ENCODE results near the gene PLCD1.

Gene PLCD1

DNA sequence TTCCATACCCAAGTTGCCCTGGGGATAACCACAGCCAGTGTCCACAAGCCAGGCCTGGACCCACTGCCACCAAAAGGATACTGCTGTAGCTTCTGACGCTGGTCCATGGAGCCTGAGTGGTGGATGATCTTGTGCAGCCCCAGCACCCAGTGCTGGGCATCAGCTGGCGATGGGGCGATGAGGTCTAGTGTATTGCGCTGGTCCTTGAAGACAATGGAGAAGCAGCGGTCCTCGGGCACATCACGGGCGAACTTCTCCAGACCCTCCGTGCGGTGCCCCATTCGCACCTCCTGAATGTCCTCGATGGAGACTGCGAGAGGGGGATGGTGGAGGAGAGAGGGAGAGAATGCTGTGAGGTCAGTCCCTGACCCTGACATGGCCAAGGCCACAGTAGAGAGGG lies 13.0 kb downstream of the PLCD1 start:
- DNase-seq: no peak

DNA sequence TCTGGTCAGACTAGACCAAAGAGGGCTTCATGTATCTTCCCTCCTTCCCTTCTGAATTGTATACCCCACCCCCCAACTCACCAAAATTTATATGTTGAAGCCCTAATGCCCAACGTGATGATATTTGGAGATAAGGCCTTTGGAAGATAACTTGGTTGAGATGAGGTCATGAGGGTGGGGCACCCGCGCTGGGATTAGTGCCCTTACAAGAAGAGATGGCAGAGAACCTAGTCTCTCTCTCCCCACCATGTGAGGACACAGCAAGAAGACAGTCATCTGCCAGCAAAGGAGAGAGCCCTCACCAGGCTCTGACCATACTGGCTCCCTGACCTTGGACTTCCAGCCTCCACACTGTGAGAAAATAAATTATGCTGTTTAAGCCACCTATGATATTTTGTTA lies 13.5 kb downstream of the PLCD1 start:
- no peak for DNase-seq

DNA sequence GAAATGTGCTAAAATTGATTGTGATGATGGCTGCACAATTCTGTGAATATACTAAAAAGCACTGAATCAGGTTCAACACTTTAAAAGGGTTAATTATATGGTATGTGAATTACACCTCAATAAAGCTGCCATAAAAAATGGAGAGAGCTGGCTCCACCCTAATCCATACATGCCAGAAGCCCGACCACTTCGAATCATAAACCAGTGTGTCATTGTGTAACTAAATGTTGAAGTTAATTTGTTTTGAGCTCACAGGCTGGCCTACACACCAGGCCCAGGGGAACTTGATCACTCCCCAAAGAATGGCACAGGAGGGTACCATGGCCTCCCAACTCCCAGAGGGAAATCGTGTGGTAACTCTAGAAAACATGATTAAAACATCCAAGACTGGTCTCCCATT lies 14.0 kb downstream of the PLCD1 start:
- DNase-seq: no peak

DNA sequence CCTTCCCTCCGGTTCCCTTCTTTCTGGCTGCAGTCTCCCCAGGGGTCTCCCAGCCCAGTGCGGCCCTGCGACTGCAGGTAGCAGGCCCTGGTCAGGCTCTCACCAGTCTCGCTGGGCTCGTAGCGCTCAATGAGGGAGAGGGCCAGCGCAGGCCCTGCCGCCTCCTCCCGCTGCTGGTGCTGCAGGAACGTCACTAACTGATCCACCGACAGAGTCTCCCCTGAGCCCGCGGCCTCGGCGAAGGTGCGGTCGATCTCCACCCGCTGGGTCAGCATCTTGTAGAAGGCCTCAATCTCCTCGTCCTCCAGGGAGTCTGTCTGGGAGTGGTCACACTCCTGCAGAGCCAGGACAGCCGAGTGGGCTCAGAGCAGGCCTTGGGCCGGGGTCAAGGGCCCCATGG lies 18.3 kb downstream of the PLCD1 start:
- no peak for DNase-seq

DNA sequence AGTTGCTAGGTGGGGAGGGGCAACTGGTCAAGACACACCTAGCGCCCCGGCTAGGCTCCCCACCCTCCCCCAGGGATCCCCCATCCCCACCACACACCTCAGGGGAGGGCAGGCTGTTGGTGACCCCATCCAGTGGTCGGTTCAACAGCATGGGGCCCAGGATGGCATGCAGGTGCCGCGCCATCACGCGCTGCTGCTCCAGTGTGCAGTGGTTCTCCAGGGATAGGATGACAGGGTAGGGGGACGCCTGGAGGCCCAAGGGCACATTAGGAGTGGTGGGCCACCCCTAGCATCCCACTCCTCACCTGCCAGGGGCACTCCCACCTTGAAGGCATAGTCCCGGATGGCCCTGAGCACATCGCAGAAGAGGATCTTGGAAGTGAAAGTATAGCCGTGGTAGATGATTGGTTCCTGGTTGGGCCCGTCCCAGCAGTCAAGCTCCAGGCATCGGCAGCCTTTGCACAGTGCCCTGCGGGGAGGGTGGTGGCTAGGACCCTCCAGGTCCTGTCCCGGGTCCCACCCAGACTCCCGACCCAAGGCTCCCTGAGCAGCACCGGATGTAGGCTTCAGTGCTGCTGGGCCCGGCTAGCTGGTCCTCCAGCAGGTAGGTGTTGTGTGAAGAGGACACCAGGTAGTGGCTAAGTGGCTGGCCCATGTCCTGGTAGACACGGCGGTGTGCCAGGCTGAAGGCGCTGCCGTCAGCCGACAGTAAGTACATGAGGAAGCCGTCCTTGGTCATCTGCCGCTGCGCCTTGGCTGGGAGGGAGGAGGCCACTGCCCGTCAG lies 19.4 kb downstream of the PLCD1 start:
- DNase-seq: no peak

DNA sequence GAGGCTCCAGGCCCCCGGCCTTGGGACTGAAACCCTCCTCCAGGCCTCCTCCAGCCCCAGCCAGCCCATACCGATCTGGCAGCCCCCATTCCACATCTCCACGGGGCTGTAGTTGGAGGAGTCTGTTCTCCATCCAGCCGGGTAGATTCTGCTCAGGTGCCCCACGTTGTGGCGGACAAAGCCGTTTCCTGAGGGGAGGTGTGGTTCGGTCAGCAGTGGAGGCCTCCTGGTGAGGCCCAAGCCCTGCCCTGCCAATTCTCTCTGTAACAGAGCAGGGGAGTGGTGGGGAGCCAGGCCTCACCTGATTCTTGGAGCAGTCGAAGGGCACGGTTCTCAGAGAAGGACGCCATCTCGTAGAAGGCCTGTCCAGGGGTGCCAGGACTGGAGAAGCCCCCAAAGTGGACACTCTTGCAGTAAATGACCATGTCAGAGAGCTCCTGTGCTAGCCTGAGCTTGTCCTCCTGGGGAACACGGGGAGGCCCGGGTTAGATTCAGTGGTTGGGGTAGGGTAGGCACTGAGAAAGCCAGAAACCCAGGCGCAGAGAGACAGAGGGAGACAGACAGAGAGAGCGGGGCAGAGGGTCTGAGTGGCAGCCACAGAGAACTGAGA lies 20.4 kb downstream of the PLCD1 start:
- DNase-seq: no peak

DNA sequence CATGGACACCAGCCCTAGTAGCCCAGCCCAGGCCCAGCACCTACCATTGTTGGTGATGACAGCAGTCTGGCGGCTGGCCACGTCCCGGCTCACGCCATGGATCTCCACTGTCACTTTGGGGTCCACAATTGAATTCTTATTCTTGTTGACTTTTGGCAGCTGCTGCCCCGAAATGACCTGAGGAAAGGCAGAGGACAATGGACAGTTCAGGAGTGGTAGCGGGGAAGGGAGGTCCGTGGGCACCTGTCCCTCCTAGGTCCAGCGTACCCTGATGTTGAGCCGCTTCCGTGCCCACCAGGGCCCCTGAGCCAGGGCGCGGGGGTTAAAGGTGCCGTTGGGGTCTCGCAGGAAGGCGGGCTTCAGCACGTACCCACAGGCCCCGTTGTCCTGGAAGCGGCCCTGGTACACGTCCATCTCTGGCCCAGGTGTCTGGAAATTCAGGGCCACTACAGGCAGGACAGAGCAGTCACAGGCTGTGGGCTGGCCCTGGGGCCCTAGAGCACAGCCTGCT lies 21.2 kb downstream of the PLCD1 start:
- DNase-seq: no peak

DNA sequence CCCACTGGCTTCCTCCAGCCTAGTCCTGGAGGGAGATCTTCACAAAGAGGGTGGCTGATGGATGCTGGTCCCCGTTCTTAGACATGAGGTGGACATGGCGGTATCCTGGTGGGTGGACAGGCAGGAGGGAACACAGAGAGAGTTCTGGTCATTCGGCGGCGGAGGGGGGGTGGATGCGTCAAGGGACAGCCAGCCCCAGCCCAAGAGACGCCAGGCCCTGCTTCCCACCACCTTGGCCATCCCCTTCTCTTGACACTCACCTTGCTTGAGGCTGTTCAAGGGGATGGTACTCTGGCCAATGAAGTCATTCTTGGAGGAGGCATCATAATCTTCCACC lies 21.7 kb downstream of the PLCD1 start:
- DNase-seq: no peak

DNA sequence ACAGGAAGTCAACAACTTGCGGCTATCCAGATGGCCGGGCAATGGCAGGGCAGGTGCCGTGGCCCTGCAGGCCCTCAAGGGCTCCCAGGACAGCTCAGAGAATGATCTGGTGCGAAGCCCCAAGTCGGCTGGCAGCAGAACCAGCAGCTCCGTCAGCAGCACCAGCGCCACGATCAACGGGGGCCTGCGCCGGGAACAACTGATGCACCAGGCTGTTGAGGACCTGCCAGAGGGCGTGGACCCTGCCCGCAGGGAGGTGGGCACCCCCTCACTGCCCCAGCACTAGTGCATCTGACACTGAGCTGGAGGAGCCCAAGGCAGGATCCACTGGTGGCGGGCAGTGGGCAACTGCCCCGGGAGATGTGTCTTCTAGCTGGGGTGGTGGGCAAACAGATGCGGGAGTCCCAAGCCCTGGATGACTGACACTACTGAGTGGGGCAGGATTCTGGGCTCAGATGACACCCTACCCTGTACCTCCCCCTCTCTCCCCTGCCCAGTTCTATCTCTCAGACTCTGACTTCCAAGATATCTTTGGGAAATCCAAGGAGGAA lies 22.9 kb downstream of the PLCD1 start:
- no peak for DNase-seq

DNA sequence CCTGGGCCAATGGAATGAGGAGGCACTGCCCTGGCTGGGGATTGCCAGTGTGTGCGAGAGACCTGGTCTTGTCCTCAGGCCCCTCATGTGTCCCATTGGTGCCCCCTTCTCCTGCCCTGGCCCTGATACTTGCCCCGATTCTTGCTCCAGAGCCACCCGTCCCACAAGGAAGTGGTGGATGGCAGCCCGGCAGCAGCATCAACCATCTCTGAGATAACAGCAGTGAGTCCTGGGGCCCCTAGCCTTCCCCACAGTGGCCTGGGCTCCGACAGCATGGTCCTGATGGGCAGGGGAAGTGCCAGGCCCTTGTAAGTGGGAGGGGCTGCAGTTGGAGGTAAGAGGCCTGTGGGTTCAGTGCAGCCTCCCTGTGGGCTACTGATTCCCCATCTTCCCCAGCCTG lies 23.4 kb downstream of the PLCD1 start:
- no peak for DNase-seq

DNA sequence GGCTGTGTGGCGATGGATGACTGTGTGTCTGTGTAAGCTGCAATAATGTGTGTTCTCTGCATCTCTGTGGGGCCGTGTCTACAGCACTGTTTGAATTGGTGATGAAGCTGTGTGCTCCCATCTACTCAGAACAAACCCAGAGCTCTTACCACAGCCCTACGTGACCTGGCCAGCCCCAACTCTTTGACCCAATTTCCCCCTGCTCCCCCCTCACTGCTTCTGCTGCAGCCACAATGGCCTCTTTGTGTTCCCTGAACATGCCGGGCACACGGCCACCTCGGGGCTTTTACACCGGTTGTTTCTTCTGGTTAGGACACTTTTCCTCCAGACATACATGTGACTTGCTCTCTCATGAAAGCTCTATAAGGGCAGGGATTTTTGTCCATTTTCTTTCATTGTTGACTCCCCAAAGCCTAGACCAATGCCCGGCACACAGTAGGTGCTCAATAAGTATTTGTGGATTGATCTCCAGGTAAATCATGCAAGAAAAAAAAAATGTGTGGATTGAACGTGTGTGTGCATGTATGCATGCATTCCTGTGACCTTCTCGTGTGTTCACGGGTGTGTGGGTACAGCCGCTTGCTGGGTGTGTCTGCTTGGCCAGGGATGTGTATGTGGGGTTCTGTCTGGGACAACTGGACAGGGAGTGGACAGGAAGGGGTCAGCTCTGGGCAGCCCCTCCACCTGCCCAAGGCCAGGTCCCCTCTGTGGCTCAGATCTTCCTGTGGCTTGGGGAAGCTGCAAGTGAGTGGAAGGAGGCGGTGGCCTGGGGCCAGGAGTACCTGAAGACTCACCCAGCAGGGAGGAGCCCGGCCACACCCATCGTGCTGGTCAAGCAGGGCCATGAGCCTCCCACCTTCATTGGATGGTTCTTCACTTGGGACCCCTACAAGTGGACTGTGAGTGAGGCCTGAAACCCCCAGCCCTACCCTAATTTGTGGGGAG lies 24.1 kb downstream of the PLCD1 start:
- DNase-seq: peak; percentile 95

DNA sequence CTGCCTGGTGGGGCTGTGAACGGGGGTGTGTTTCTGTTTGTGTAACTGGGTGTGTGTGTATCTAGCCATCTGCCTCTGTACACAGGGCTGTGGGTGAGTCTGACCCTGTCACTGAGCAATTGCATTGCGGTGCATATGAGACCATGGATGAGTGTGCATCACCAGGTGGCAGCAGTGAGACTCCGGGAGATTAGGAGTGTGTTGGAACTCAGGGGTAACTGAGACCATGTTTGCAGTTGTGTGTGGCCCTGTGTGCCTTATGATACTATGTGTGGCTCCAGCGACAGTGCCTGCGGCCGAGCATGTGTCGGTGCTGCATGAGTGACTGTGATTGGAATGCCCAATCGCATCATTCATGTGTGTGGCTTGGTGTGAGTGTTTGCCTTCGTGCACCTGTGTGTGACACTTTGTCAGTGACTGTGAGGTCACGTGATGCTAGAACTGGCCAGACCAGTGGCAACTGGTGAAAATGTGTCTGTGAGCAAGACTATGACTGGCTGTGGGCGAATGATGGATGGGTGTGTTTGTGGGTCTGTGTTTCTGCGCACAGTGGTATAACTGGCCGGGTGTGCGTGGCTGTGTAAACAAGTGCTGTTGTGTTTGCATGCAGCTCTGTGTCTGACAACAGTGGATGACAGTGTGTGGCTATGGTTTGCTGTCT lies 24.9 kb downstream of the PLCD1 start:
- peak; percentile 81 for DNase-seq

DNA sequence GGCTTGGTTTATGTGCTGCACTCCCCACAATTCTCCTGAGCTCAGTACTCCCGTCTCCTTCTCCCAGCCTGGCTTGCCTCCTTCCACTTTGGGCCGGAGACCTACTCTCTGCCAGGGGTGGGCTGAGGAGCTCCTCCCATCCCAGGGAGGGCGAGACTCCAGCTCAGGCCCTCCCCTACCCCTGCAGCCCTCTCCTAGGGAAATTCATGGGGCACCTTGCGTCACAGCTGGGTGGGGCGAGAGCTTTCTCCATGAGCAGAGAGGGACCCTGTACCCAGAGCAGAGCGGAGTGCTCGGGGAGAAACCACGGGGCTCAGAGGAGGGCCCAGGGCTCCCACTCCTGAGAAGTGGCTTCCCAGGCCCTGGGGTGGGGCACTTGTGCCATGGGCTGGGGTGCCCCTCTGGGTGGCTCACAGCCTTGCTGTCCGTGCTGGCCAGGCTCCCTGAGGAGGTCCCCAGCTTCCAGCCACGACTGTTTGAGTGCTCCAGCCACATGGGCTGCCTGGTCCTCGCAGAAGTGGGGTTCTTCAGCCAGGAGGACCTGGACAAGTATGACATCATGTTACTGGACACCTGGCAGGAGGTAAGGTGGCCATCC lies 25.5 kb downstream of the PLCD1 start:
- DNase-seq: no peak

DNA sequence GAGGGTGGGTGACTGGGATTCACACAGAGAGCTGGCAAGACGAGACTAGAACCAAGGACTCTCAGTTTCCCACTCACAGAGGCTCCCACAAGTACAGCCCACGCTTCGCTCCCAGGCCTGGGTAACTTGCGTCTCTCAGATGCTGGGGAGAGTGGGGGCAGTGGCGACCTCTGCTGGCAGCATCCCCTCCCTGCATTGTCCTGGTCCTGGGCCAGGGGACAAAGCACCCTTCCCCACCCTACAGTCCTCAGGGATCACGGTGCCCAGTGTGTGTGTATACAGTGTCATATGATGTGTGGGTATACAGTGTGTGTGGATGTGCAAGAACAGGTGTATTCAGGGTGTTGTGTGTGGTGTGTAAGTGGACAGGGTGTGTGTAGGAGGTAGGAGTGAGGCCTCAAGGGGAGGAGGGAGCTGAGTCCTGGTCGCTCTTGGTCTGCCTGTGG lies 26.0 kb downstream of the PLCD1 start:
- peak; percentile 46 for DNase-seq

DNA sequence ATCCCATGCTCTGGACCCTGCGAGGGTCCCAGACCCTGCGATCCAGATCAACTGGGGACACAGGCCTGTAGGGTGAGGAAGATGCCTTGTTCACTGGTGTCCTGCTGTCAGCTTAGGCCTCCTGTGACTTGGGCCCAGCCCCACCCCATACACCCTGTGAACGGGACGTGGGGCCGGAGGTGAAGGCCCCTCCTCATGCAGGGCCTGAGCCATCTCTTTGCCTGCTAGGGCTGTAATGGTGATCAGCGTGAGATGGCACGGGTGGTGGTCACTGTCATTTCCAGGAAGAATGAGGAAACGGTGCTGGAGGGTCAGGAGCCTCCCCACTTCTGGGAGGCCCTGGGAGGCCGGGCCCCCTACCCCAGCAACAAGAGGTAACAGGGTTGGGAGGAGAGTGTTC lies 26.5 kb downstream of the PLCD1 start:
- no peak for DNase-seq

DNA sequence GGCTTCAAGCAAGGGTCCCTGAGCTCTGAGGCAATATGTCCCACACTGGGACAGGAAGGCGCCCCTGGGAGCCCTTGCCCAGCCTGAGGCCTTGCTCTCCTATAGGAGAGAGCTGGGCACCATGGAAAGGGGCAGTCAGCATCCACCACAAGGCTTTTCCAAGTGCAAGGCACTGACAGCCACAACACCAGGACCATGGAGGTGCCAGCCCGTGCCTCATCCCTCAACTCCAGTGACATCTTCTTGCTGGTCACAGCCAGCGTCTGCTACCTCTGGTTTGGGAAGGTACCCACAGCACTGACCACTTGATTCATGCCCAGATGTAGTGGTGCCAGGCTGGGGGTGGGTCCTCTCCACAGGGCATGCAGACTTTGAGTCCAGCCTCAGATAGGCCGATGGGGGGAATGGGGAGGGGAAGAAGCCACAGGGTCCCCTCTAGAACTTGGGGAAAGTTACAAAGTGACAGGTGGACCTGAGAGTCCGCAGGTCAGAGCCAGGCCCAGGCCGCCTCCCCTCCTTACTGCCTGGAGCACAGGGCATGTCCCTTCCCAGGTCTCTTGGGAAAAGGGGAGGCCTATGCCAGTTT lies 27.1 kb downstream of the PLCD1 start:
- DNase-seq: no peak

DNA sequence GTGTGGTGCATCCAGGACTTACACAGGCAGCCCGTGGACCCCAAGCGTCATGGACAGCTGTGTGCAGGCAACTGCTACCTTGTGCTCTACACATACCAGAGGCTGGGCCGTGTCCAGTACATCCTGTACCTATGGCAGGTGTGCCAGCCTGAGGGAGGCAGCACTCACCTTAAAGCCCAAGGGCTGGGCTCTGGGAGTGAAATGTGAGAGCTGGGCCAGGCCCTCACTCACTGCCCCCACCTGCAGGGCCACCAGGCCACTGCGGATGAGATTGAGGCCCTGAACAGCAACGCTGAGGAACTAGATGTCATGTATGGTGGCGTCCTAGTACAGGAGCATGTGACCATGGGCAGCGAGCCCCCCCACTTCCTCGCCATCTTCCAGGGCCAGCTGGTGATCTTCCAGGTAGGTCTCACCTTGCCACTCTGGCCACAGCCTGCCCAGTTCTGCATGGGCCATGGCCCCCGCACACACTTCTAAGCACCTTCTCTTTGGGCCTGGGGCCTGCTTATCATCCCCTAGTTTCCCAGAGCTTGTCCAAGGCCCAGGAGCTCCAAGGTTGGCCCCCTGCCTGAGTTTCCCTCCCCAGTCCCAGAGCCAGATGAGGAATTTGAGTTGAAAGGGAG lies 27.9 kb downstream of the PLCD1 start:
- DNase-seq: no peak

DNA sequence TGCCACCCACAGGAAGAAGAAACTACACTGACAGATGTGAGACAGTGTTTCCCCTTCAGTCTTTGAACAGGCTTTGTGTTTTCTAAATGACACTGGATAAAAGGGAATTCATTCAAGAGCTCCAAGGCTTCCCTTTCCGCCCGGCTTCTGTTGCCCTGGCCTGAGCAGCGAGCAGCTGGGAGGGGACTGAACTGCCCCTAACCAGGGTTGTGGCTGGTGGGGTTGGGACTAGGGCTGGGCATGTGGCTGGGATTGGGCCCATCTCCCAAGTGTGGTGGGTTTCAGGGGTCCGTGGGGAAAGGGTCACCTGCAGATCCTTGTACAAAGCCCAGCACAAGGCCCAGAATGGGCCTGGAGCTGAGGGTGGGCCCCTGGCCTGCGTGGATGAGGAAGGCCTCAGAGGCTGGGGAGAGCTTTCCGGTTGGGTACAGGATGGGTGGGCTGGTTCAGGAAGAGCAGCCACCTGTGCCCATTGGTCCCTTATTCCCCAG lies 28.4 kb downstream of the PLCD1 start:
- DNase-seq: peak; percentile 39

DNA sequence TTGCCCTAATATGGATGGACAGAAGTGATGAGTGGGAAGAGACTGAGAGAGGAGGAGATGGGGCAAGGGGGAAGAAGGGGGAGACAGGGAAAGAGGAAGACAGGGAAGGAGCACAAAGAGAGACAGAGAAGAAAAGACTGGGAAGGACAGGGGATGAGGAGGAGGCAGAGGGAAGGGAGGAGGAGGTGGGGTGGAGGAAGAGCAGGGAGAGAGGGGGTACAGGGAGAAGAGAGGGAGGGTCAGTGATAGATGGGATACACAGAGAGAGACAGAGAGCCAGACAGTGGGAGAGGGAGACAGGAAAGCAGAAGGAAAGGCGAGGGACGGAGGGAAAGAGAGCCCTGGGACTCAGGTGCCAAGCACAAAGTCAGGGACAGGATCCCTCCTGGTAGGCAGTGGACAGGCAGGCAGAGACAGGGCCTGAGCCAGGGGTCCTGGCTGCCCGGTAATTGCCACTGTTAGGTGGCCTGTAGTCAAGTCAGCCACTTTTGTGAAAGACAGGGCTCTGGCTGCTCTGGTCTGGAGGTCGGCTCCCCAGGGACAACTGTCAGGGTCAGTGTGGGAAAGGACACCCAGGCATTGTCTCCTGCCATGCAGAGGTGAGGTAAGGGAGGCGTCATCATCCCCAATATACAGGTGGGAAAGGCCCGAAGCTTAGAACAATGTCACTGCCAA lies 29.1 kb downstream of the PLCD1 start:
- DNase-seq: no peak

DNA sequence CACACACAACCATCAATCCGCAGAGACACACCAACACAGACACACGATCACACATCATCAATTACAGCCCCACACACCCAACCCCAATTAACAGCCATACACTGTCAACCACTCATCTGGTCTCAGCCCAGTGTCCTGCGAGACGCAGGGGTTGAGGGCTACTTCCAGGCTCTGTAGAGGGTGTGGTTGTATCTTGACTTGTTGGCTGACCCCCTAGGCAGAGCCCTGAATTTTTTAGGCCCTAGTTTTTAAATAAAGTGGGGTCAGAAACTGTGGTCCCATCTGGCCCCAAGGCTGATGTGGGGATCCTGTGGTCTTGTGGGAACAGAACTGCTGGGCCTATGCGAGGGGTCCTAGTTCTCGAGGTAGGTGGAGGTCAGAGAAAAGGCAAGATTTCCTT lies 29.6 kb downstream of the PLCD1 start:
- DNase-seq: no peak
